ENCODE data around the gene NCF2. TPM values are rescaled to one million over a fixed set of nuclear protein-coding genes. Genes with fewer than 3 reads are reported as not detected.

NCF2 gene
- total and polyA plus RNA-seq, 2 donors (not counting 1 experiment from before 2014, with no cell fraction given) = 9.9 to 10.5 TPM

- WGBS (ENCODE audit: insufficient coverage) = no CpG with 5 or more reads among the region's 2 CpGs
- Histone ChIP-seq H3K27me3 (replicated peaks in 1 of 4; ENCODE audit: control extremely low read depth in 1 of 4, control insufficient read depth in 3 of 4, insufficient read depth in 4 of 4, low read length in 3 of 4) (no peaks in the 10 kb centered on the region), H3K79me2 (ENCODE audit: control insufficient read depth, insufficient read depth, low read length) (peaks cover 4% of the 10 kb centered on the region), H2AFZ (ENCODE audit: insufficient read depth, low read depth, low read length, poor library complexity, severe bottlenecking) (no peak overlapping the region), H3K4me3 (ENCODE audit: control extremely low read depth in 1 of 5, extremely low read depth in 1 of 5, insufficient read depth in 1 of 5, low read depth in 2 of 5, low read length in 4 of 5) (no peak overlapping the region), H4K20me1 (ENCODE audit: control insufficient read depth, insufficient read depth, low read length, poor library complexity, severe bottlenecking) (peaks cover 9% of the 10 kb centered on the region), H3K4me1 (ENCODE audit: control insufficient read depth in 2 of 2, insufficient read depth in 2 of 2, low read length in 2 of 2) (no peaks in the 10 kb centered on the region), H3K27ac (ENCODE audit: low read length in 2 of 2) (no peak overlapping the region), H3K4me2 (replicated peaks; ENCODE audit: low read depth, low read length, poor library complexity, severe bottlenecking) (no peak overlapping the region), H3K9ac (ENCODE audit: low read length) (no peak overlapping the region), H3K9me3 (ENCODE audit: control extremely low read depth in 1 of 3, control insufficient read depth in 2 of 3, insufficient read depth in 1 of 3, low read length in 2 of 3) (no peaks in the 10 kb centered on the region), H3K36me3 (replicated peaks in 1 of 2; ENCODE audit: control extremely low read depth in 1 of 2, control insufficient read depth in 1 of 2, extremely low read depth in 1 of 2, insufficient read depth in 2 of 2, low read length in 1 of 2) (peaks cover 8 to 46% of the 10 kb centered on the region in 2 experiments)
- ChIA-PET POLR2A (no interaction called here), CTCF (no interaction called here)
- Mint-ChIP-seq H3K27ac (no peak overlapping the region), H3K4me3 (no peak overlapping the region), H3K27me3 (no peaks in the 10 kb centered on the region), H3K9me3 (ENCODE audit: insufficient read depth) (no peaks in the 10 kb centered on the region), H3K4me1 (peaks cover 4% of the 10 kb centered on the region)
- DNase-seq = no peak
- intact Hi-C loops (cut with micrococcal nuclease) = no loop called here
- ATAC-seq (ENCODE audit: low read depth) = no peak
- TF ChIP-seq EZH2 (IDR thresholded peaks at IDR 0.05; ENCODE audit: borderline replicate concordance, insufficient read depth, low read depth, low read length, poor library complexity, severe bottlenecking) = no peak
- no peak for TF ChIP-seq CTCF (IDR thresholded peaks at IDR 0.05)
These were observed 73.5 kb downstream of the NCF2 start for GRCh38 chr1:183516725-183517124.

GRCh38 chr1:183515002-183515689 is 75.1 kb downstream of the NCF2 start:
- H3K27me3 Mint-ChIP-seq = no peaks in the 10 kb centered on the region
- ChIA-PET POLR2A (no interaction called here), CTCF (no interaction called here)
- peaks cover 11% of the 10 kb centered on the region for H3K4me1 Mint-ChIP-seq
- Histone ChIP-seq H3K4me1 (ENCODE audit: control insufficient read depth in 2 of 2, insufficient read depth in 2 of 2, low read length in 2 of 2) (no peaks in the 10 kb centered on the region), H3K27me3 (replicated peaks in 1 of 4; ENCODE audit: control extremely low read depth in 1 of 4, control insufficient read depth in 3 of 4, insufficient read depth in 4 of 4, low read length in 3 of 4) (no peaks in the 10 kb centered on the region), H3K9me3 (ENCODE audit: control extremely low read depth in 1 of 3, control insufficient read depth in 2 of 3, insufficient read depth in 1 of 3, low read length in 2 of 3) (no peaks in the 10 kb centered on the region), H4K20me1 (ENCODE audit: control insufficient read depth, insufficient read depth, low read length, poor library complexity, severe bottlenecking) (peaks cover 16% of the 10 kb centered on the region), H3K4me3 (ENCODE audit: control extremely low read depth in 1 of 5, extremely low read depth in 1 of 5, insufficient read depth in 1 of 5, low read depth in 2 of 5, low read length in 4 of 5) (no peak overlapping the region), H2AFZ (ENCODE audit: insufficient read depth, low read depth, low read length, poor library complexity, severe bottlenecking) (no peak overlapping the region), H3K27ac (ENCODE audit: low read length in 2 of 2) (no peak overlapping the region), H3K4me2 (replicated peaks; ENCODE audit: low read depth, low read length, poor library complexity, severe bottlenecking) (no peak overlapping the region), H3K79me2 (ENCODE audit: control insufficient read depth, insufficient read depth, low read length) (peaks cover 7% of the 10 kb centered on the region), H3K36me3 (replicated peaks in 1 of 2; ENCODE audit: control extremely low read depth in 1 of 2, control insufficient read depth in 1 of 2, extremely low read depth in 1 of 2, insufficient read depth in 2 of 2, low read length in 1 of 2) (peaks cover 6 to 40% of the 10 kb centered on the region in 2 experiments), H3K9ac (ENCODE audit: low read length) (no peak overlapping the region)
- no peaks in the 10 kb centered on the region for H3K9me3 Mint-ChIP-seq (ENCODE audit: insufficient read depth)
- no peak overlapping the region for H3K27ac Mint-ChIP-seq
- no peak for TF ChIP-seq EZH2 (IDR thresholded peaks at IDR 0.05; ENCODE audit: borderline replicate concordance, insufficient read depth, low read depth, low read length, poor library complexity, severe bottlenecking)
- no peak for TF ChIP-seq CTCF (IDR thresholded peaks at IDR 0.05)
- intact Hi-C loops (cut with micrococcal nuclease) = no loop called here
- DNase-seq (no peak), ATAC-seq (ENCODE audit: low read depth) (no peak)
- no peak overlapping the region for H3K4me3 Mint-ChIP-seq
- no CpG with 5 or more reads among the region's 2 CpGs for WGBS (ENCODE audit: insufficient coverage)

Measured in B cell (primary cell).